ENCODE data around the gene PTOV1.

The PTOV1 gene

DNA sequence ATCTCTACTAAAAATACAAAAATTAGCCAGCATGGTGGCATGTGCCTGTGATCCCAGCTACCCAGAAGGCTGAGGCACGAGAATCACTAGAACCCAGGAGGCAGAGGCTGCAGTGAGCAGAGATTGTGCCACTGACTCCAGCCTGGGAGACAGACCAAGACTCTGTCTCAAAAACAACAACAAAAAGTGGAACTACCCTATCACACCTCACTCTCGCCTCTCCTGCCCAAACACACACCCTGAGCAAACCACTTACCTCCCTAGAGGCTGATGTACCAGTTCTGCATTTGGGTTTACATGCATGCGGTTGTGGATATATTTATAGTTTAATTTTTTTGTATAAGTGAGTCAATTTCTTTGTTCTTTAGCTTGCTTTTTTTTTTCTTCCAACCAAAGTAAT, 7.7 kb upstream of the PTOV1 start:
- no peak overlapping the region for H3K4me3 ChIP-seq (ENCODE audit: low read depth, low read length)

DNA sequence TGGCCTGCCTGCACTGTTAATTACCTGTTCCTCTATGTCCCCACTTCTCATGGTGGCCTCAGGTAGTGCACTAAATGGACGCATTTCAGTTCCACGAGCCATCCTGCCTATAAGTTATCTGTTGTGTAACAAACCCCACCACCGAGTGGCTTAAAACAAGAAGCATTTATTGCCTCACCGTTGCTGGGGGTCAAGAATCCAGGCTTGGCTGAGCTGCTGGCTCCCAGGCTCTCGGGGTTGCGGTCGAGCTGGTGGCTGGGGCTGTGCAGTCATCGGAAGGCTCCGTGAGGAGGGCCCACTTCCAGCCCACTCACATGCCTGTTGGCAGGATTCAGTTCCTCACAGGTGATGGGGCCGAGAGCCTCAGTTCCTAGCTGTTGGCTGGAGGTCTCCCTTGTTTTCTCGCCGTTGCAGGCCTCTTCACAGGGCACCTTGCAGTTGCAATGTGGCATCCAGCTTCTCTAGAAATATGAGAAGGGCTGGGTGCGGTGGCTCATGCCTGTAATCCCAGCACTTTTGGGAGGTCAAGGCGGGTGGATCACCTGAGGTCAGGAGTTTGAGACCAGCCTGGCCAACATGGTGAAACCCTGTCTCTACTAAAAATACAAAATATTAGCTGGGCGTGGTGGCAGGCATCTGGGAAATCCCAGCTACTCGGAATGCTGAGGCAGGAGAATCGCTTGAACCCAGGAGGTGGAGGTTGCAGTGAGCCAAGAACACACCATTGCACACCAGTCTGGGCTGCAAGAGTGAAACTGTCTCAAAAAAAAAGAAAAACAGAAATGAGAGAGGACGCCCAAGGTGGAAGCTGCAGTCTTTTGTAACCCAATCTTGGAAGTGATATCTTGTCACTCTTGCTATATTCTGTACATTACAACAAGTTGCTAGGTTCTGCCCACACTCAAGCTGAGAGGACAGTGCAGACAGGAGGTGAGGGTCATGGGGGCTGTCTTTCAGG, 6.5 kb upstream of the PTOV1 start:
- no peak overlapping the region for H3K4me3 ChIP-seq (ENCODE audit: low read depth, low read length)

DNA sequence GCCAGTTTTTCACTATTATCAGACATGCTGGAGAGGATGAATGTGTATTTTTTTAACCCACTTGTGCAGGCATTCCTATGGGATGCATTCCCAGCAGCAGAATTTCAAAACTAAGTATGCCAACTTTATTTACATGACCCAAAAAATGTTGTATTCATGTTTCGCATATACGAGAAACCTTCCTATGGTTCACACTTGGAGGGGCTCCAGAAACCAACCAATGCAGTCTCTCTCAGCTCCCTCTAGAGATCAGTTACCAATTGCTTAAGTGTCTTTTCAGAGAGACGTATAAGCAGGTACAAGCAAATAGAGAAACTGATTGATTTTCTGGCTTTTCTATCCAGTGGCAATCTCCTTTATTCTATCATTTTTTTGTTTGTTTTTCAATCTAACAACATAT, 5.5 kb upstream of the PTOV1 start:
- H3K4me3 ChIP-seq (ENCODE audit: low read depth, low read length) = no peak overlapping the region

DNA sequence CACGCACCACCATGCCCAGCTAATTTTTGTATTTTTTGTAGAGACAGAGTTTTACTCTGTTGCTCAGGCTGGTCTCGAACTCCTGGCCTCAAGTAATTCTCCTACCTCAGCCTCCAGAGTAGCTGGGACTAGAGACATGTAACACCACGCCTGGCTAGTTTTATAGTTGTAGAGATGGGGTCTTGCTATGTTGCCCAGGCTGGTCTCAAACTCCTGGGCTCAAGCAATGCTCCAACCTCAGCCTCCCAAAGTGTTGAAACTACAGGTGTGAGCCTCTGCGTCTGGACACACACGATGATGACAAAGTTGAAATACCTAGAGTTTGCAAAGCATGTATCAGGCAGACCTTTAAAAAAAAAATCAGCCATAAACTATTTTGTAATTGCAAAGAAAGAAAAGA, 4.6 kb upstream of the PTOV1 start:
- H3K4me3 ChIP-seq (ENCODE audit: low read depth, low read length) = no peak overlapping the region

DNA sequence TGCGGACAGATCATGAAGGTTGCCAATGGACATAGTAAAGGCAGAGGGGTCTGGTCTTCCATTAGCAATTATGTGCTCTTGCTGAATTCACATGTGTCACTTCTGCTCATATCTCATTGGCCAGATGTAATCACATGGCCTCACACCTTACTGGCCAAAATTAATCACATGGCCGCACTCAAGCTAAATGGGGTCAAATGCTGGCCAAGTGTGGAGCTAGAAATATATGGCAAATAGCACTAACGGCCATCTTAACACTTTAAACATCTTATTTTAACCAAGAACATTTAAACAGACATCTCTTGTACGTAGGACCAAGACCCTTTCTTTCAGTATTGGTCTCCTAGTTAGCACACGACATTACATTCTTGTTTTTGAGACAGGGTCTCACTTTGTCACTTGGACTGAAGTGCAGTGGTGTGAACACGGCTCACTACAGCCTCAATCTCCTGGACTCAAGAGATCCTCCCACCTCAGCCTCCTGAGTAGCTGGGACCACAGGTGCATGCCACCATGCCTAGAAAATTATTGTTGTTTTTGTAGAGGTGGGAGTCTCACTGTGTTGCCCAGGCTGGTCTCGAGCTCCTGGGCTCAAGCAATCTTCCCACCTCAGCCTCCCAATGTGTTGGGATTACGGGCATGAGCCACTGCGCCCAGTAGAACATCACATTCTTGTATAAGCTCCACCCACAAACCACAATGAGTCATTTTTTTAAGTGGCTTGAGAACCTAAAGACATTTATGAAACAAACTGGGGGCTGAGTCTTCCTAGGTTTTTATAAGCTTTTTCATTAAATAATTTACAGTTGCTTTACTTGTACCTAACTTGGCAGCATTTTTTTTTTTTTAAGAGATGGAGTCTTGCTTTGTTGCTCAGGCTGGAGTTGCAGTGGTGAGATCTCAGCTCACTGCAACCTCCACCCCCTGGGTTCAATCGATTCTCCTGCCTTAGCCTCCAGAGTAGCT, 2.9 kb upstream of the PTOV1 start:
- H3K4me3 ChIP-seq (ENCODE audit: low read depth, low read length) = no peak overlapping the region

DNA sequence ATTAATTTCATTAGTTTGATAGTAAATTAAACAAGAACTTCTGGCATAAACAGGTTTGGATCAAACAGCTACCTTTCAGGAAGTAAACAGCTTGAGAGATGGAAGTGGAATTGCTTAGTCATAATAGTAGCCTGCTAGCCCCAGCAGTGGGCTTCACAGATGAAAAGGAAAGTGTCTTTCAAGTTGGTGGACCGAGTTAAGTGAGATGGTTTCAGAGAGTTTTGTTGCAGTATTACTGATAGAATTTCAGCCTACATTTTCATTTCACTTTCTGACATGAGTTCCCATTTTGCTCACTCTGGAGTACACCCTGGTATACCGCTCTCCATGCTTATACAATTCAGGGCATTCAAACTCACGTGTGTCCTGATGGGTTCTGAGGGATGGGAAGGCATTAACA, 2.0 kb upstream of the PTOV1 start:
- H3K4me3 ChIP-seq (ENCODE audit: low read depth, low read length) = no peak overlapping the region

DNA sequence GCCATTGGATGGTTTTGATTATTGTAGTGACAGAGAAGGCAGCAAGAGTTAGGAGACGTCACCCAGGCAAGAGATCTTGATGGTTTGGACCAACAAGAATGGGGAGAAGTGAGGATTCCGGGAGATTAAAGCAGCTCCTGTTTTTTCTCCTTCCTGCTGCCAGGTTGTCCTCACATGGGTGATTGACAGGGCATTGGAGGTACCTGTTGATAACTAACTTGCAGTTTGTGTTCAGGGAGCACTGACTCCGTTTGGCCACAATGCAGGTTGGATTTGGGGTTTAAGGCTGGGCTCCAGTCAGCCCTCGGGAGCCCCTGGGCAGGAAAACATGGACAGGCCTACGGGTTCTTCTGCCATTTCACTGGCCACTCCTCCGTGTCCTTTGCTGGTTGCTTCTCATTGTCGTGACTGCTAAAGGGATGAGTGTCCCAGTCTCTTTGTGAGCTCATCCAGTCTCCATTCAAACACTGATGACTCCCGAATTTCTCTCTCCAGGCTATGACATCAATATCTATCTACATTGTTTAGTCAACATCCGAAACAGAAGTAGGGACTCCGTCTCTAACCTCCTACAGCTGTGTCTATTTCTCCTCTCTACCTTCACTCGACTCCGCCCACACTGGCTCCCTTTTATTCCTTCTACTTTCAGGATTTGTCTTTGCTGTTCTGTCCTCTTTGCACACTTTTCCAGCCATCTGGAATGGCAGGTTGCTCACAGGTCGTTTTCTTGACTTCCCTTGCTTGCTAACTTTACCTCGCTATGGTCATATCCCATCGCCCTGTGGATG, 1.3 kb upstream of the PTOV1 start:
- H3K4me3 ChIP-seq (ENCODE audit: low read depth, low read length) = peak overlapping the region; percentile 72

DNA sequence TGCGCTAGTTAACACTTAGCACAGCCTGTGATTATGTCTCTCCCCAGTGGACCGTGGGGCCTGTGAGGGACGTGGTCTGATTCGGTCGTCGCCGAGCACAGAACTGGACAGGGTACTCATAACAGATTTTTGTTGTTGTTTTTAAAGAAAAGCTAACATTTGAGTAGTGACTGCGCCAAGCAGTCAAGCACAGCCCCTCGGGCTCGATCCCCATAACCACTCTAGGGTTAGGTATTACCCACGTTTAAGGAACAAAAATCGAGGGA, 805 bp upstream of the PTOV1 start:
- H3K4me3 ChIP-seq (ENCODE audit: low read depth, low read length) = peak overlapping the region; percentile 72

DNA sequence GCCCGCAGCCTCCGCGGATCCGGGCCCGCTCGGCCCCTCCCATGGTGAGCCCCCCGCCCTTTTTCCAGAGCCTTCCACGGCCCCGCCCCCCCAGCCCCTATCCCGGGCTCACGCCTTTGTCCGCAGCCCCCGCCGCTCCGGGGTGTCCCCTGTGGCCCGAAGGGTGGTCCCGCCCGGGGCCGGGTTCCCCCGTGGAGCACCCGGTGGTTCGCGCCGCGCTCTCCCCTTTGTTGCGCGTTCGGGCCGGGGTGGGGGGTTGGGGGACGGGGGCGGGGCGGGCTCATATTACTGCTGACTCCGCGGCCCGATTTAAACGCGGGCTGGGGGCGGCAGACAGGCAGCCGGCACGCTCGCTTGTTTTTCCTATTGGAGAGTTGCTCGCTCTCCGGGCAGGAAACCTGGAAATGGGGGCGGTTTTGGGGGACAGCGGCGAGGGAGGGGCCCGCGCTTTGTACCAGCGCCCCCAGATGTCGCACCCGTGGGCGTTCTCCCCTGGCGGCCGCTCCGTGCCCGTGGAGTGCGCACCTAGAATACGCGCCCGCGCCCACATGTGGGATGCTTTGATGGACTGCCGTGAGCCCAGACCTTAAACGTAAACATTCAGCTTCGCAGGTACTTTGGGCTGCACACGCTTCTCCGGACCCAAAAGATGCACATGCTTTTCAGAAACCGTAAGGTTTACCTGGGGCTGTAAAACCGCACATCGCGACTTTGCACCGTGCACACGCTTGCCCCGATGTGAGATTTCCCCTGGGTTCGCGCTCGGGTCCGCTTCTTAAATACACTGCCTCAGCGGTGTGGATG, 699 bp downstream of the PTOV1 start:
- peak overlapping the region; percentile 79 for H3K4me3 ChIP-seq (ENCODE audit: low read depth, low read length)

DNA sequence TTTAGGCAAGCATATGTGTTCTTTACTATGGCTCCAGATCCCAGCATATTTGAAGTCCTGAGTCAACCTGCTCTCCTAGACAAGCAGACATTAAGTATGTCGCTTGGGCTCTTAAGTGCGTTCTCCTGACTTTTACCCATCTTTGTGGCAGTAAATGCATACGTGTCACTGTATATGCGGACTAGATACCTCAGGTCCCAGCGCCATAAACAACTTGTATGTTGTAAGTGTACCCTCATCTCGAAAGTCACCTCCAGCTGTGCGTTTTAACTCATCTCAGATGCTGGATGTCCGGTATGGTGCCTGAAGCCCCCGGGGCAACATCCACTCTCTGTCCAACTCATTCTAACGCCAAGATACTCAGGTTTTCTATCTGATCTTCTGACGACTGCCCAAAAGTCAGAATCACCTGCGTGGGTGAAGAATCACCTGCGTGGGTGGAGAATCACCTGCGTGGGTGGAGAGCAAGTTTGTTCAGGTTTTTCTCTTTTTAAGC, 1.7 kb downstream of the PTOV1 start:
- peak overlapping the region; percentile 79 for H3K4me3 ChIP-seq (ENCODE audit: low read depth, low read length)

DNA sequence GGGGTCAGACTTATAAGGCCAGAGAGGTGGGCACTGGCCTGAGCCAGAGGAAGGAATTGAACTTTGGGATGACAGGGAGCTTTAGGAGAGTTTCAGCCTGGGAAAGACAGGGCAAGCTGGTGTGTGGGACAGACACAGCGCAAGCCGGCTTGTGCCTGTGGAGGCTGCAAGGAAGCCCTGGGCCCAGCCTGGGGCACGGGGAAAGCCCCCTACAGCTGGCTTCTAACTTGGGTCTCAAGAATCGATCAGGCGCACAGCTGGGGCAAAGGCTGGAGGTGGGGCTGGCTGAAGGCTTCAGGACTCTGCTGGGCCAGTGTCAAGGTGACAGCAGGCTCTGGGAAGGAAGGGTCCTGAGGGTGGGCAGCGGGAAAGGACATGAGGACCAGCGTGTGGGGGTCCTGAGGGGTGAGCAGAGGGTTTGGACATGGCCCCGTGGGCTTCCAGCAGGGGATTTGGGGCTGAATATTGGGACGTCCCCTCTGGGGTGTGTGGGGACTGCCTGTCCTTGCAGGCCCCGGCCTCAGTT, 3.0 kb downstream of the PTOV1 start:
- H3K4me3 ChIP-seq (ENCODE audit: low read depth, low read length) = no peak overlapping the region

DNA sequence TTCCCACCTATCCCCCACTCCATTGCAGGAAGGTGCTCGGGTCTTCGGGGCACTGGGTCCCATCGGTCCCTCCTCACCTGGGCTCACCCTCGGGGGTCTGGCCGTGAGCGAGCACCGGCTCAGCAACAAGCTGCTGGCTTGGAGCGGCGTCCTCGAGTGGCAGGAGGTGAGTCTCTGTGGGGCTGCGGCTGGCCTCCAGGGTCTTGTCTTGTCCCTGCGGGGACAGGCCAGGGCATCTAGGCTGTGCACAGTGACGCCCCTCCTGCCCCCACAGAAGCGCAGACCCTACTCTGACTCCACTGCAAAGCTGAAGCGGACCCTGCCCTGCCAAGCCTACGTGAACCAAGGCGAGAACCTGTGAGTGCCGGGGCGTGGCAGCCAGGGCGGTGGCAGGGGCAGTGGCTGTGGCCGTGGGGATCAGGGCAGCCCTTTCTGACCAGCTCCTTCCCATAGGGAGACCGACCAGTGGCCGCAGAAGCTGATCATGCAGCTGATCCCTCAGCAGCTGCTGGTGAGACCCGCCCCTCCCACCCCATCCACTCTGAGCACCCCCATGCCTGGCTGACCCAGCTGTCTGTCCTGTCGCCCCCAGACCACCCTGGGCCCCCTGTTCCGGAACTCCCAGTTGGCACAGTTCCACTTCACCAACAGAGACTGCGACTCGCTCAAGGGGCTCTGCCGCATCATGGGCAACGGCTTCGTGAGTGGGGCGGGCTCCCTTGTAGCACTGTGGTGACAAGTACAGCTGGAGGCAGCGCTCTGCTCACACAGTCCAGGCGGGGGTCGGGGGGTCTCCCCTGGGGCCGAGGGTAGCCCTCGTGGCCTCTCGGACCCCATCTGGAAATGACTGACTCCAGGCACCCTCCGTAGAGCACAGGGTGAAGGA, 3.7 kb downstream of the PTOV1 start:
- H3K4me3 ChIP-seq (ENCODE audit: low read depth, low read length) = no peak overlapping the region

DNA sequence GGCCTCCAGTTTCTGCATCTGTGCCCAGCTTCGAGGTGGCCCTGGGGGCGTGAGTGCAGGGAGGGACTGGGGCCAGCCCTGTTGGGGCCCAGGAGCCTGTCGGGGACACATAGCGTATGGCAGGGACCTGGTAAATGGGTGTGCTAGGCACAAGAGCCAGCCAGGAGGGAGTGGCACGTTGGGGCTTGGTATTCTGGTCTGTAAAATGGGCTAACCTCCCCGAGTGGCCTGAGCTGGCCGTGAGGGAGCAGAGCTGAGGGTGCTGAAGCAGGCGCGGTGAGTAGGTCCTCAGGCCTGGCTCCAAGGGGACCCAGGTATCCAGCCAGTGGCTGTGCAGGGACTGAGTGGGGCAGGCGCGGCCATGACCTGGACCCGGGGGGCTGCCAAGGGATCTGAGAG, 4.3 kb downstream of the PTOV1 start:
- no peak overlapping the region for H3K4me3 ChIP-seq (ENCODE audit: low read depth, low read length)

DNA sequence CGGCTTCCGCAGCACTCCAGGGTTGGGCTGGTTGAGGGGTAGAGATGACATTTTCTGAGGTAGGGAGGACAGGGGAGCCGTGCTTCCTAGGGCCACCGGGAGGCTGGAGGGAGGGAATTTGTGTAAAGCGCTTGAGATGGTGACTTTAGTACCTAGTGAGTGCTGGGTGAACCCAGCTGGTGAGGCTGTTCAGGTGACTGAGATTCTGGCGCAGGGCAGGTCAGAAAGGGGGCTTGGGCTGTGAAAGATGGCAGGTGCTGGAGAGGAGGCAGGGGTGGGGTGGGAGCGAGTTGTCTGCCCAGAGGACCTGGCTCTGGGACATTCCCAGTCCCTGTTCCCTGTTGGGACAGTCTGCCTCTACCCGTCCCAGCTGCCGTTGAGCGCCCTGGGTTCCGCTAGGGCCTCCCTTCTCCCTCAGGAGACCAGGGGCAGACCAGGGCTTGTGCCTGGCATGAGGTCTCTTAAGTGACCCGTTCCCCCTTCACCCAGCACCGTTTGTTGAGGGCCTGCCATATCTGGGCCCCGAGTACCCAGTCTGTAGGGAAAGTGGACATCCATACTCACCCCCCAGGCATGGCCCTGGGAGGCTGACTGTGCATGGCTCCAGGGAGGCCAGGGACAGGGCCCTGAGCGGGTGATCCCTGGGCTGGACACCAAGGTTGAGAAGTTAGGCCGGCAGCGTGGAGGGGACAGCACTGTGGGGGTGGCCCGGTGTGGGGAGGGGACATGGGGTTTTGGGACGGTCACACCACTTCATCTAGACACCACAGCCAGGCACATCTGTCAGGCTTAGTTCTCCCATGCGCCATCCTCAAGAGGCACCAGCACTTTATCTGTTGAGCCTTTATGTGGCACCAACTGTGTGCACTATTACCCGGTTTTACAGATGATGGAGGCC, 5.0 kb downstream of the PTOV1 start:
- no peak overlapping the region for H3K4me3 ChIP-seq (ENCODE audit: low read depth, low read length)

DNA sequence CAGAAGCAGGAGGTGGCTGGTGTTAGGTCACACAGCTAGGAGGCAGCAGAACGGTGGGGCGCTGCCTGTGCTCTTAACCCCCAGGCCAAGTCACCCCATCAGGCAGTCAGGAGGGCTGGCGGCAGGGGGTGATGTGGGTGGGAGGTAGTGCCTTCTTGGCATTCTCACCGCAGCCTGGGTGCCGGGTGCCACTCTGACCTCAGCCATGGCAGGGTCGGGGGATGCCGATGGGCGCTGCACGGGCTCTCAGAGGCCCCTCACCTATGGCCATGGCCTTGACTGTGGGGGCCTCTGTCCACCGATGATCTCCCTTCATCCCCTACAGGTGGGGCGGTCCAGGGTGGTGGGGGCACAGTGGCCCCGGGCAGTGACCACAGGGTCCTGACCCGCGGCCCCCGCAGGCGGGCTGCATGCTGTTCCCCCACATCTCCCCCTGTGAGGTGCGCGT, 5.6 kb downstream of the PTOV1 start:
- H3K4me3 ChIP-seq (ENCODE audit: low read depth, low read length) = no peak overlapping the region

DNA sequence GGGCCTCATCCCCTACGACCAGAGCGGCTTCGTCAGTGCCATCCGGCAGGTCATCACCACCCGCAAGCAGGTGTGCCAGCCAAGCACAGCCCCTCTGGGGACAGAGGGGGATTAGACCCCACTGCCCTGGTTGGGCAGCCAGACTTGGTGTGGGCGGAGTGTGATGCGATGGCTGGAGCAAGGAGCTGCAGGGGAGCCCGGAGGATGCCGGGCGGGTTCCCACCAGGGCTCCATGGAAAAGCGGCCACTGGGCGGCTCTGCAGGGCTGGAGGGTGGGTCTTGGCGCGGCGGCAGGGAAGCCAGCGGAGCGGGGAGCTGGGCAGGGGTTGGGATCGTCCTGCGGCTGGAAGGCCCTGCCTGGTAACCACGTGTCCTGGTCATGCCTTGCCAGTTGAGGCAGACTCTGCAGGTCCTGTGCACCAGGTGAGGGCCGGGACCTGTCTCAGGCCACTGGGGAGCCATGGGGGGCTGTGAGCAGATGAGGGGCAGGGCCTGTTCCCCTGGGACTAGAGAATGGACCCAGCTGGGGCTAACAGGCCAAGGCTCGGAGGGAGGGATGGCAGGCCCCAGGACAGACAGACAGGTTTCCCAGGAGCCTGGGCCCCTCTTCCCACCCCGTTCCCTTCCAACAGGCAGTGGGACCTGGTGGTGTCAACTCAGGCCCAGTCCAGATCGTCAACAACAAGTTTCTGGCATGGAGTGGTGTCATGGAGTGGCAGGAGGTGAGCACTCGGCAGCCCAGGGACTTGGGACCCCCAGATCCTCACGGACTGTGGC, 6.3 kb downstream of the PTOV1 start:
- H3K4me3 ChIP-seq (ENCODE audit: low read depth, low read length) = no peak overlapping the region

DNA sequence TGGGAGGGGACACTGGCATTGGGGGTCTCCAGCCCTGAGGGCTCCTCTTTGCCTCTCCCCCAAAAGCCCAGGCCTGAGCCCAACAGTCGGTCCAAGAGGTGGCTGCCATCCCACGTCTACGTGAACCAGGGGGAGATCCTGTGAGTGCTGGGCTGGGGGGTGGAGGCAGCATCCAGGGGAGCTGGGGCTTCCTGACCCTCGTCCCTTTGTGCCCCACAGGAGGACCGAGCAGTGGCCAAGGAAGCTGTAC, 6.8 kb downstream of the PTOV1 start:
- no peak overlapping the region for H3K4me3 ChIP-seq (ENCODE audit: low read depth, low read length)
